GM20000 (cell line): Measurements from ENCODE around the gene SLC35E2B.
"Not testable (repeated sequence)": the region's sequence is repeated elsewhere in the genome, so short reads cannot be mapped to it uniquely, and the experiment has no call there.

ENCODE experiments used
- DNase-seq: peaks from one replicate; pipeline ENCODE4 v3.0.0; 2012; ENCODE audit warnings: low spot score
- CTCF ChIP-seq: IDR thresholded peaks from 2 replicates; pipeline ENCODE4 v1.5.1; 2012; ENCODE audit warnings: mild to moderate bottlenecking, control low read depth; ENCODE audit errors: extremely low read depth, missing control alignments

Gene SLC35E2B

GRCh38 chr1:1666526-1666925, 26.1 kb downstream of the SLC35E2B start:
- no peak for DNase-seq
- no peak for TF ChIP-seq CTCF

DNA sequence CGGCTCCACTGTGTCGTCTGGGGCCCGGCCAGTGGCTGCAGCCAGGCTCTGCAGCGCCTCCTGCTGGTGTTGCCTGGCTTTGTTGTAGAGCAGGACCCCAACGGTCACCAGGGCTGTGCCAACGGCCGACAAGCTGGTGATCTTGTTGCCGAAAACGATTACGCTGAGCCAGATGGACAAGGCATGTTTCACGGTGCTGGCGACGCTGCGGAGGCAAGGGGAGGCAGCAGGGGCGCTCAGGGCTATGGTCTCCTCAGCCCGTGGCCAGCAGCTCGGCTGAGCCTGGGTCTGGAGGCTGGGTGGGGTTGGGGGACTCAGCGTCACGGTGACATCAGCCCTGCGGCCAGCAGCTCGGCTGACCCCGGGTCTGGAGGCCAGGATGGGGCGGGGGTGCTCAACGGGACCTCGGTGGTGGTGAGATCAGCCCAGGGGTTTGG, 26.8 kb downstream of the SLC35E2B start:
- no peak for DNase-seq
- TF ChIP-seq CTCF: peak; percentile 31

GRCh38 chr1:1664941-1665814, 27.4 kb downstream of the SLC35E2B start:
- DNase-seq: no peak
- TF ChIP-seq CTCF: no peak

- not testable (repeated sequence) for DNase-seq
Observed at GRCh38 chr1:1664318-1664717, 28.3 kb downstream of the SLC35E2B start.

DNA sequence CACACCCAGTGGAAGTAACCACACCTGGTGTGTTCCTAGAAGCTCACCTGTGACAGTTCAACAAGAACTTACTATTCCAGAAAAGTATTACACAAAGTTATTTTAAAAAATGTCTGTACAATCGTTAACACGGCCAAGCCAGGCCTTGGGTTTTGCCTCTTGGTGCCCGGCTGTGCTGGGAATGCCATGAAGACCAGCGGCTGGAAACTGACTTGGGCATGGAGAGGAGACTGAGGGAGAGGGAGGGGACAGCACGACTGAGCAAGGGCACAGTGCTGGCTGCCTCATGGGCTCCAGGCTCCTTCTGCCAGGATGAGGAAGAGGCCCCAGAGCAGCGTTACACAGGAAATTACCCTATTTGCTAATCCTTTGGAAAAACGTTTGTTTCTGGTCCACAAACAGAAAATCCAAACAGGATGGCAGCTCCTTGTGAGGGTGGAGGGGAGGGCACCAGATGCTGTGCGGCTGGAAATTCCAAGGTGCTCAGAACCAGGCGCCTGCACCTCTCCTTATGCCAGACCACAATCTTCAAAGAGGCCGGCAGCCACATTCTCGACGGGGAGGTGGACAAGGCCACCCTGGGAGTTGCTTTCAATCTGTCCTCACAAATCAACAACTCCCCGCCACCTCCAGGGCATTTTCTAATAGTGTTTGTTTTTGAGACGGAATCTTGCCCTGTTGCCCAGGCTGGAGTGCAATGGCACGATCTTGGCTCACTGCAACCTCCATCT, 29.6 kb downstream of the SLC35E2B start:
- not testable (repeated sequence) for DNase-seq

DNA sequence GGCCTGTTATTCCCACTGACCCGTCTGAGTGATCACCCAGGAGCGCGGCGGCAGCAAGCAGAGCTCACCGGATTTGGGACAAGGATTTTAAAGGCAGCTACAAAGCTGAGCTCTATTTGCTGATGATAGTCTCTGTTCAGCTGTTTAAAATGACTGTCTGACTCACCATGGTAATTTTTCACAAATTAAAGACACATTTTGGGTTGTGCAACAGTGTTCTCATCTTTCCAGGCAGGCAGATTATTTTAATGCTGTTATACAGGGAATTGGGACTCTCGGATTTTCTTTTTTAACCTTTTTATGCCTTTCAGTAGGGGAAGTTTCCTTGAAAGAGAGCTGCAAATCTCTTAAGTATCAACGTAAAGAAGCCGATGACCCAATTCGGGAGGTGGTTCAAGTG, 30.2 kb downstream of the SLC35E2B start:
- DNase-seq: not testable (repeated sequence)

DNA sequence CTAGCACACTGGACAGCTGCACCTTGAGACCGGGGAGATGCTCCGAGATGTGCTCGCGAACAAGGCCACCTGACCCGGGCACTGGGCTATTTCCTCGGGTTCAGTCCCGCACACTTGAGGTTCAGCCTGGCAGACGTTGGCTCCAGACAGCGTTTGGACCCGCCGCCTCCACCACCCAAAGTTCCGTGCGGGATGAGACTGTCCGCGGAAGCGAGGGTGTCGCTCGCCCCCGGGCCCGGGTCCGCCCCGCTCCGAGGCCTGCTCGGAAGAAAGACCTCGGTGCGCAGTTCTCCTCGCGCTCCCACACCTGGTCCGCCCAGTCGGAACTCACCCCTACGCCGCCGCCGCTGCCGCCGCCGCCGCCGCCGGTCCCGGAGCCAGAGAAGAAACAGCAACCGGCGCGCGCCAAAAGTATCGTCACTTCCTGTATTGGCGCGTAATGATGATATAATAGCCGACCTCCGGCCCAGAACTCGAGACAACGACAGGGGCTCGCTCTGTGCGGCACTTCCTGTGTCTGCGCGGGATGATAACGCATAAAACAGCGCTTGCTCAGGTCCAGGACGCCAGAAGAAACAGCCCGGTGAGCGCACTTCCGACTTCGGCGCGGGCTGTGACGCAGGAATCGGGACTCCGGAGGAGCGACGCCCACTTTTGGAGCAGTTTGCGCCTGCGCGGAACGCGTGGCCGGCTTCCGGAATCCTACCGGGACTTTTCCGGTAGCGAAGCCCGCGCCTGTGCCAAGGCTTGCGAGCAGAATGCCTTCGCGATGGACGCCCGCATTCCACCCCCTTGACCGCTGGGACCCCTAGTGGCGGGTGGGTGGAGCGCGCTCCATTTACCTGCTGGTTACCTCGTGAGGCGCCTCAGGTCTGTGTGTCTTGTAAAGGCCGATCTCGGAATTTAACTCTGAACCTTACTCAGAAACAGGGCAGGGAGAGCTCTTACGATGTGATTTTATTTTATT, 33.7 kb downstream of the SLC35E2B start, which contains the start of gene CDK11B:
Gene CDK11B (minus strand): TSS at position 422 of the 967 bp plus-strand sequence. CDS start 1,519 bp downstream, outside the sequence.
- peak; percentile 94 for DNase-seq

DNA sequence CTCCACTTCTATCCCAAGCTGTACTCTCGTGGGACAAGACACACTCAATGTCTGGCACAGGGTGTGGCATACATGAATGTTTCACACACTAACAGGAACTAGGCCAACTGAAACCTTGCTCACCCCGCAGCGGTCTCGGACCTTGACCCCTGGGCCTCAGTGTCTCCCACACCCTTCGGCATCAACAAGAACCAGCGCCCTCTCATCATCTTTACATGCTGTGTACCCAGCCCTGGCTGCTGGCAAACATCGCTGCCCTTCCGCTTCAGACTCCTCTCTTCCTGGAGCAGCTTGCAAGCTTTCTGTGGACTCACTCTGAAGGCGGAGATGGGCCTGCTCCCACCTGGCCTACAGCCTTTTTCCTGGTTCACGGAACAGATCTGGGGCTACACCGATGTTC, 44.3 kb downstream of the SLC35E2B start:
- DNase-seq: not testable (repeated sequence)

GRCh38 chr1:1647567-1648241, 44.9 kb downstream of the SLC35E2B start:
- DNase-seq: not testable (repeated sequence)

- not testable (repeated sequence) for DNase-seq
Observed at GRCh38 chr1:1646326-1646725, 46.3 kb downstream of the SLC35E2B start.

- DNase-seq: not testable (repeated sequence)
Observed at GRCh38 chr1:1640711-1641461, 51.7 kb downstream of the SLC35E2B start.

DNA sequence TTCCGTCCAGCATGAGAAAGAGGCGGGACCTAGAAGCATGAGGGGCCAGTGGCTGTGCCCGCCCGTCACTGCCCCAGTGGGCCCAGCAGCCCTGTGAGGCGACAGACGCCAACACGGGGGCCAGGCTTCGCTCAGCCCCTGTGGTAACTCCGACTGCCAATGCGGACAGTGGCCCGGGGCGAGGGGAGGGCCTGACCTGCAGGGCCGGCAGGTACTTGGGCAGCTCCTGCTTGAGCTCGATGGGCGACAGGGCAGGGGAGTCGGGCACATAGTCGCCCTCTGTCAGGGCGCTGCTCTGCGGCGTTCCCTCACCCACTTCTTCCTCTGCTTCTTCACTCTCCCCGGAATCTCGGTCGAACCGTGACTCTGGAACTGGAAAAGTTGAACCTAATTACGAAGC, 52.5 kb downstream of the SLC35E2B start:
- DNase-seq: not testable (repeated sequence)

GRCh38 chr1:1639368-1639767, 53.2 kb downstream of the SLC35E2B start:
- not testable (repeated sequence) for DNase-seq

DNA sequence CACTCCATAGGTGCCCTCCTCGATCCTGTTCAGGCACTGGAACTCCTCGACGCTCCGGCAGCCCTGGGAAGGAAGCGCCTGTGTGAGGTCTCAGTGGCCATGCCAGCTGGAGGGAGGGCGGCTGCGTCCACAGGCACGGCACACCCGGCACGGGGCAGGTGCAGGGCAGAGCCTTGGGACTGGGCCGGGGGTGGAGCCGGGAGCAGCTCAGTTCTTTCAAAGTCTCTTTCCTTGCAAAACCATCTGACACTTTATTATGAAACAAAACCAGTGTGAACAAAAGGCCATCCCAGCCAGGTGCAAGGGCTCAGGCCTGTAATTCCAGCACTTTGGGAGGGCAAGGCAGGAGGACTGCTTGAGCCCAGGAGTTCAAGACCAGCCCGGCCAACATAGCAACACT, 54.1 kb downstream of the SLC35E2B start:
- not testable (repeated sequence) for DNase-seq

DNA sequence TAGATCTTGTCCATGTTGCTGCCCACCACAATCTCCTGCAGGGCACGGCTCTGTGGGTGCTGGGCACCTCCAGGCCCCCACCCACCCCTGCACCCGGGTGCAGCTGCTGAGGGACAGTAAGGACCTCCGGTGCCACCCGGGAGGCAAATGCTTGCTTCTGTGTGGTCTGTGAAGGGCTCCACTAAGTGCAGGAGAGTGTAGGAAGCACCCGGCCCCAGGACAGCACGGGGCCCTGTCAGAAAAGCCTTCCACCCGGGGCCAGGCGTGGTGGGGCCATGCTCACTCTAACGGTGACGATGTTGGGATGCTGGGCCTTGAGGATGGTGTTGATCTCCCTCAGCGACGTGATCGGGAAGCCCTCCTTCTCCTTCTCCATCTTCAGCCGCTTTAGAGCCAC, 55.1 kb downstream of the SLC35E2B start:
- not testable (repeated sequence) for DNase-seq
